Large intestine (tissue), 3 donors: Measurements from ENCODE around the gene GINS2. TPM values are rescaled to one million over a fixed set of nuclear protein-coding genes. Genes with fewer than 3 reads are reported as not detected.

Source experiments
- DNase-seq, 2 donors: peaks; one replicate each; pipeline versions ENCODE4 v3.0.0 to v3.0.0-alpha.2; 2013
- H3K27ac ChIP-seq: one replicate; pipeline ENCODE4 v1.5.1; 2013; ENCODE audit warnings: low read length
- H3K27me3 ChIP-seq: 2 replicates; pipeline ENCODE4 v1.6.1; 2013; ENCODE audit warnings: low read length; ENCODE audit not compliant: control insufficient read depth, insufficient read depth
- H3K36me3 ChIP-seq: 2 replicates; pipeline ENCODE4 v1.6.1; 2013; ENCODE audit warnings: low read length; ENCODE audit not compliant: control insufficient read depth, insufficient read depth
- H3K4me1 ChIP-seq: one replicate; pipeline ENCODE4 v1.6.1; 2013; ENCODE audit warnings: low read length; ENCODE audit not compliant: control insufficient read depth, insufficient read depth
- H3K4me3 ChIP-seq: one replicate; pipeline ENCODE4 v1.5.1; 2013; ENCODE audit warnings: low read length
- H3K9me3 ChIP-seq: one replicate; pipeline ENCODE4 v1.6.1; 2013; ENCODE audit warnings: mild to moderate bottlenecking, low read depth, low read length, moderate library complexity; ENCODE audit not compliant: control insufficient read depth
- WGBS: methylation state at CpG from one replicate; pipeline ENCODE4 v1.1.5; 2013; ENCODE audit warnings: low lambda C conversion rate; ENCODE audit not compliant: insufficient coverage; 5-methylcytosine and 5-hydroxymethylcytosine counted together
- polyA plus RNA-seq: library from polyadenylated mRNA; unstranded; fragments of 120-200 nt; gene quantifications from one replicate; pipeline ENCODE4 v1.2.1, GENCODE V29; 2013

Gene GINS2
- polyA plus RNA-seq, 1 donor = 10.2 TPM

- WGBS = no CpG with 5 or more reads among the region's 19 CpGs
- peak overlapping the region; percentile 5 for H3K27ac ChIP-seq
- peaks cover 82% of the 10 kb centered on the region for H3K36me3 ChIP-seq
- peaks cover 8% of the 10 kb centered on the region for H3K4me1 ChIP-seq
- no peak overlapping the region for H3K4me3 ChIP-seq
- H3K9me3 ChIP-seq = no peaks in the 10 kb centered on the region
- no peaks in the 10 kb centered on the region for H3K27me3 ChIP-seq
- DNase-seq = peak in 1 of 2 donors; percentile 58
Measured at GRCh38 chr16:85673529-85674417, 15.0 kb downstream of the GINS2 start.

GRCh38 chr16:85670840-85671239 is 17.9 kb downstream of the GINS2 start:
- DNase-seq = no peak
- Histone ChIP-seq H3K27ac (no peak overlapping the region), H3K27me3 (no peaks in the 10 kb centered on the region), H3K9me3 (no peaks in the 10 kb centered on the region), H3K36me3 (peaks cover 94% of the 10 kb centered on the region), H3K4me3 (no peak overlapping the region), H3K4me1 (peaks cover 3% of the 10 kb centered on the region)
- no CpG with 5 or more reads among the region's 14 CpGs for WGBS

GRCh38 chr16:85668676-85669424 is 19.9 kb downstream of the GINS2 start:
- Histone ChIP-seq H3K4me1 (peaks cover under 1% of the 10 kb centered on the region), H3K36me3 (peaks cover 95% of the 10 kb centered on the region), H3K4me3 (no peak overlapping the region), H3K9me3 (no peaks in the 10 kb centered on the region), H3K27me3 (no peaks in the 10 kb centered on the region), H3K27ac (no peak overlapping the region)
- WGBS = no CpG with 5 or more reads among the region's 10 CpGs
- no peak for DNase-seq

GRCh38 chr16:85667841-85668413 is 20.8 kb downstream of the GINS2 start:
- no peak for DNase-seq
- H3K36me3 ChIP-seq = peaks cover 97% of the 10 kb centered on the region
- H3K27ac ChIP-seq = no peak overlapping the region
- H3K4me3 ChIP-seq = no peak overlapping the region
- 100% methylated on average over 1 of the region's 16 CpGs for WGBS
- no peaks in the 10 kb centered on the region for H3K27me3 ChIP-seq
- H3K9me3 ChIP-seq = no peaks in the 10 kb centered on the region
- H3K4me1 ChIP-seq = no peaks in the 10 kb centered on the region

- Histone ChIP-seq H3K4me3 (no peak overlapping the region), H3K27ac (no peak overlapping the region), H3K27me3 (no peaks in the 10 kb centered on the region), H3K4me1 (no peaks in the 10 kb centered on the region), H3K9me3 (no peaks in the 10 kb centered on the region), H3K36me3 (peaks cover 97% of the 10 kb centered on the region)
- DNase-seq = no peak
- 100% methylated on average over 1 of the region's 9 CpGs for whole genome bisulfite sequencing
Measured at GRCh38 chr16:85667261-85667660, 21.5 kb downstream of the GINS2 start.

- WGBS = no CpG with 5 or more reads among the region's 13 CpGs
- H3K4me1 ChIP-seq = no peaks in the 10 kb centered on the region
- no peak overlapping the region for H3K4me3 ChIP-seq
- no peak overlapping the region for H3K27ac ChIP-seq
- no peaks in the 10 kb centered on the region for H3K27me3 ChIP-seq
- H3K36me3 ChIP-seq = peaks cover 99% of the 10 kb centered on the region
- no peak for DNase-seq
- H3K9me3 ChIP-seq = no peaks in the 10 kb centered on the region
Measured at GRCh38 chr16:85665929-85666328, 22.8 kb downstream of the GINS2 start.

- Histone ChIP-seq H3K27ac (no peak overlapping the region), H3K4me1 (no peaks in the 10 kb centered on the region), H3K27me3 (no peaks in the 10 kb centered on the region), H3K9me3 (no peaks in the 10 kb centered on the region), H3K36me3 (peaks cover 97% of the 10 kb centered on the region), H3K4me3 (no peak overlapping the region)
- no peak for DNase-seq
- WGBS = no CpG with 5 or more reads among the region's 12 CpGs
Measured at GRCh38 chr16:85665373-85665740, 23.4 kb downstream of the GINS2 start.

- H3K9me3 ChIP-seq = no peaks in the 10 kb centered on the region
- no peaks in the 10 kb centered on the region for H3K4me1 ChIP-seq
- no peaks in the 10 kb centered on the region for H3K27me3 ChIP-seq
- peaks cover 97% of the 10 kb centered on the region for H3K36me3 ChIP-seq
- DNase-seq = no peak
- no peak overlapping the region for H3K27ac ChIP-seq
- WGBS = 100% methylated on average over 1 of the region's 27 CpGs
- no peak overlapping the region for H3K4me3 ChIP-seq
Measured at GRCh38 chr16:85664580-85665372, 24.0 kb downstream of the GINS2 start.

- Histone ChIP-seq H3K36me3 (peaks cover 93% of the 10 kb centered on the region), H3K4me1 (peaks cover 2% of the 10 kb centered on the region), H3K27ac (no peak overlapping the region), H3K9me3 (no peaks in the 10 kb centered on the region), H3K27me3 (no peaks in the 10 kb centered on the region), H3K4me3 (no peak overlapping the region)
- DNase-seq = no peak
- WGBS = no CpG with 5 or more reads among the region's 12 CpGs
Measured at GRCh38 chr16:85663891-85664321, 24.8 kb downstream of the GINS2 start.
